SK-N-SH treated with all-trans-retinoic acid at 6 μM for 48 hours (cell line): ENCODE measurements around the gene RAD51B.

Source experiments
- ATAC-seq: fragments of 200-7000 bp; cut with Tn5 transposase; 3 replicates; pipeline ENCODE4 v1.9.1; 2020; ENCODE audit warnings: mild to moderate bottlenecking, moderate library complexity
- BACH2 ChIP-seq: fragments of 250-450 bp; sonication (Bioruptor Pico); IDR thresholded peaks from 2 replicates; pipeline ENCODE4 v1.9.0; 2021; ENCODE audit warnings: mild to moderate bottlenecking, borderline replicate concordance
- ESRRG ChIP-seq: fragments of 250-450 bp; sonication (Bioruptor Pico); IDR thresholded peaks from 2 replicates; pipeline ENCODE4 v1.6.1; 2021; ENCODE audit warnings: mild to moderate bottlenecking
- GLIS3 ChIP-seq: fragments of 250-450 bp; sonication (Bioruptor Pico); IDR thresholded peaks from 2 replicates; pipeline ENCODE4 v1.5.0; 2020; ENCODE audit warnings: mild to moderate bottlenecking, moderate library complexity
- ISL1 ChIP-seq: fragments of 250-450 bp; sonication (Bioruptor Pico); IDR thresholded peaks from 2 replicates; pipeline ENCODE4 v2.1.2; 2022; ENCODE audit warnings: mild to moderate bottlenecking, moderate library complexity
- OSR1 ChIP-seq: fragments of 250-450 bp; sonication (Bioruptor Pico); IDR thresholded peaks from 2 replicates; pipeline ENCODE4 v1.8.0; 2022; ENCODE audit warnings: moderate library complexity, mild to moderate bottlenecking, inconsistent platforms
- PPARA ChIP-seq: fragments of 250-450 bp; sonication (Bioruptor Pico); IDR thresholded peaks from 2 replicates; pipeline ENCODE4 v1.5.0; 2020; ENCODE audit warnings: mild to moderate bottlenecking, borderline replicate concordance
- RARB ChIP-seq: fragments of 250-450 bp; sonication (Bioruptor Pico); IDR thresholded peaks from 2 replicates; pipeline ENCODE4 v1.8.0; 2021; ENCODE audit warnings: mild to moderate bottlenecking, moderate library complexity
- SNAI2 ChIP-seq: fragments of 250-450 bp; sonication (Bioruptor Pico); IDR thresholded peaks from 2 replicates; pipeline ENCODE4 v1.5.0; 2020; ENCODE audit warnings: mild to moderate bottlenecking, moderate library complexity
- ZC3H10 ChIP-seq: fragments of 250-450 bp; sonication (Bioruptor Pico); IDR thresholded peaks from 2 replicates; pipeline ENCODE4 v1.5.1; 2021; ENCODE audit warnings: mild to moderate bottlenecking, moderate library complexity
- ZFP3 ChIP-seq: fragments of 250-450 bp; sonication (Bioruptor Pico); IDR thresholded peaks from 2 replicates; pipeline ENCODE4 v1.5.0; 2020; ENCODE audit warnings: mild to moderate bottlenecking, moderate library complexity
- ZNF565 ChIP-seq: fragments of 450-650 bp; formaldehyde crosslinking; conservative IDR thresholded peaks from 2 replicates; pipeline ENCODE4 v1.5.0; 2020; ENCODE audit warnings: low read depth, mild to moderate bottlenecking, moderate library complexity
- ZNF70 ChIP-seq: fragments of 450-650 bp; formaldehyde crosslinking; IDR thresholded peaks from 2 replicates; pipeline ENCODE4 v1.5.0; 2020; ENCODE audit warnings: mild to moderate bottlenecking, moderate library complexity
- ZNF8 ChIP-seq: fragments of 450-650 bp; formaldehyde crosslinking; IDR thresholded peaks from 2 replicates; pipeline ENCODE4 v1.5.0; 2020; ENCODE audit warnings: mild to moderate bottlenecking, moderate library complexity
- TF ChIP-seq, protein P1 (sequence below): fragments of 250-450 bp; sonication (Bioruptor Pico); IDR thresholded peaks from 2 replicates; pipeline ENCODE4 v1.5.0; 2020; ENCODE audit warnings: mild to moderate bottlenecking, moderate library complexity
- TF ChIP-seq, protein P2 (sequence below): fragments of 250-450 bp; sonication (Bioruptor Pico); IDR thresholded peaks from 2 replicates; pipeline ENCODE4 v1.8.0; 2021; ENCODE audit warnings: low read depth, mild to moderate bottlenecking, moderate library complexity, borderline replicate concordance
- TF ChIP-seq, protein P3 (sequence below): fragments of 250-450 bp; sonication (Bioruptor Pico); IDR thresholded peaks from 2 replicates; pipeline ENCODE4 v1.8.0; 2020; ENCODE audit warnings: mild to moderate bottlenecking, moderate library complexity, borderline replicate concordance
- TF ChIP-seq, protein P4 (sequence below): fragments of 250-450 bp; sonication (Bioruptor Pico); IDR thresholded peaks from 2 replicates; pipeline ENCODE4 v1.5.1; 2020; ENCODE audit warnings: low read depth, mild to moderate bottlenecking, moderate library complexity

Gene RAD51B

DNA sequence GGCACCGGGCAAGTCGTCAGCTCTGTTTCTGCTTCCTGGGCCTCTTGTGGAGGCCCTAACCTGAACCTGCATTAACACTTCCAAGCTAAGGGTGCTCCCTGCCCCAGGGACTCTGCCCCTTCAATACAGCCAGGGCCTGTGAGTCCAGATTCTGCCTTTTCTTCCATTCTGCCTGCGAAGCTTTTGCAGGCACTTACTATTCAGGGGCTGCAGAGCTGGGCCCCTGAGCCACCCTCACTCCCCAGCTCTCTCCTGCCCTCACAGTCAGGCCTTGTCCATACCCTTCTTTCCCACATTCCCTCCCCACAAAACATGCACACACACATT is 872.2 kb downstream of the RAD51B start:
- TF ChIP-seq, protein P1, sequence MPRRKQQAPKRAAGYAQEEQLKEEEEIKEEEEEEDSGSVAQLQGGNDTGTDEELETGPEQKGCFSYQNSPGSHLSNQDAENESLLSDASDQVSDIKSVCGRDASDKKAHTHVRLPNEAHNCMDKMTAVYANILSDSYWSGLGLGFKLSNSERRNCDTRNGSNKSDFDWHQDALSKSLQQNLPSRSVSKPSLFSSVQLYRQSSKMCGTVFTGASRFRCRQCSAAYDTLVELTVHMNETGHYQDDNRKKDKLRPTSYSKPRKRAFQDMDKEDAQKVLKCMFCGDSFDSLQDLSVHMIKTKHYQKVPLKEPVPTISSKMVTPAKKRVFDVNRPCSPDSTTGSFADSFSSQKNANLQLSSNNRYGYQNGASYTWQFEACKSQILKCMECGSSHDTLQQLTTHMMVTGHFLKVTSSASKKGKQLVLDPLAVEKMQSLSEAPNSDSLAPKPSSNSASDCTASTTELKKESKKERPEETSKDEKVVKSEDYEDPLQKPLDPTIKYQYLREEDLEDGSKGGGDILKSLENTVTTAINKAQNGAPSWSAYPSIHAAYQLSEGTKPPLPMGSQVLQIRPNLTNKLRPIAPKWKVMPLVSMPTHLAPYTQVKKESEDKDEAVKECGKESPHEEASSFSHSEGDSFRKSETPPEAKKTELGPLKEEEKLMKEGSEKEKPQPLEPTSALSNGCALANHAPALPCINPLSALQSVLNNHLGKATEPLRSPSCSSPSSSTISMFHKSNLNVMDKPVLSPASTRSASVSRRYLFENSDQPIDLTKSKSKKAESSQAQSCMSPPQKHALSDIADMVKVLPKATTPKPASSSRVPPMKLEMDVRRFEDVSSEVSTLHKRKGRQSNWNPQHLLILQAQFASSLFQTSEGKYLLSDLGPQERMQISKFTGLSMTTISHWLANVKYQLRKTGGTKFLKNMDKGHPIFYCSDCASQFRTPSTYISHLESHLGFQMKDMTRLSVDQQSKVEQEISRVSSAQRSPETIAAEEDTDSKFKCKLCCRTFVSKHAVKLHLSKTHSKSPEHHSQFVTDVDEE (CRISPR knock-in tag): no peak
- TF ChIP-seq BACH2 (no peak), RARB (CRISPR knock-in tag) (no peak)
- TF ChIP-seq, protein P2, sequence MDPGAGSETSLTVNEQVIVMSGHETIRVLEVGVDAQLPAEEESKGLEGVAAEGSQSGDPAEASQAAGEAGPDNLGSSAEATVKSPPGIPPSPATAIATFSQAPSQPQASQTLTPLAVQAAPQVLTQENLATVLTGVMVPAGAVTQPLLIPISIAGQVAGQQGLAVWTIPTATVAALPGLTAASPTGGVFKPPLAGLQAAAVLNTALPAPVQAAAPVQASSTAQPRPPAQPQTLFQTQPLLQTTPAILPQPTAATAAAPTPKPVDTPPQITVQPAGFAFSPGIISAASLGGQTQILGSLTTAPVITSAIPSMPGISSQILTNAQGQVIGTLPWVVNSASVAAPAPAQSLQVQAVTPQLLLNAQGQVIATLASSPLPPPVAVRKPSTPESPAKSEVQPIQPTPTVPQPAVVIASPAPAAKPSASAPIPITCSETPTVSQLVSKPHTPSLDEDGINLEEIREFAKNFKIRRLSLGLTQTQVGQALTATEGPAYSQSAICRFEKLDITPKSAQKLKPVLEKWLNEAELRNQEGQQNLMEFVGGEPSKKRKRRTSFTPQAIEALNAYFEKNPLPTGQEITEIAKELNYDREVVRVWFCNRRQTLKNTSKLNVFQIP (CRISPR knock-in tag): no peak
- no peak for ATAC-seq

DNA sequence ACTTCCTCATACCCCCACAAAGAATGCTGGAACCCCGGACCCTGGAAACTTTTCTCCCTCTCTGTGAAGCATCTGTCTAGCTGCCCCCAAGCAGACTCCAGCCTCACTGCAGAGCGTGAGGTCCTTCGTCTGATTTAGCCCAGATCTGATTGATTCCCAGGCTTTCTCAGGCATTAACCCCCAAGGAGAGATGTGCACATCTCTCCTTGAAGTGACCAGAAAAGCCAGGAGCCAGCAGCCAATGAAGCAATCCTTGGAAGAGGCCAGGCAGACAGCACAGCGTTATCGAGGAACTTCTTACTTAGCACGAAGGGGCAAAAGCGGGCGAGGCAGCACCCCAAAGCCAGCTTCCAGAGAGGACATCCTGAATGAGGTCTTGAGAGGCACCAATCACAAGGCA is 872.6 kb downstream of the RAD51B start:
- no peak for TF ChIP-seq SNAI2 (CRISPR knock-in tag)
- ATAC-seq: no peak

DNA sequence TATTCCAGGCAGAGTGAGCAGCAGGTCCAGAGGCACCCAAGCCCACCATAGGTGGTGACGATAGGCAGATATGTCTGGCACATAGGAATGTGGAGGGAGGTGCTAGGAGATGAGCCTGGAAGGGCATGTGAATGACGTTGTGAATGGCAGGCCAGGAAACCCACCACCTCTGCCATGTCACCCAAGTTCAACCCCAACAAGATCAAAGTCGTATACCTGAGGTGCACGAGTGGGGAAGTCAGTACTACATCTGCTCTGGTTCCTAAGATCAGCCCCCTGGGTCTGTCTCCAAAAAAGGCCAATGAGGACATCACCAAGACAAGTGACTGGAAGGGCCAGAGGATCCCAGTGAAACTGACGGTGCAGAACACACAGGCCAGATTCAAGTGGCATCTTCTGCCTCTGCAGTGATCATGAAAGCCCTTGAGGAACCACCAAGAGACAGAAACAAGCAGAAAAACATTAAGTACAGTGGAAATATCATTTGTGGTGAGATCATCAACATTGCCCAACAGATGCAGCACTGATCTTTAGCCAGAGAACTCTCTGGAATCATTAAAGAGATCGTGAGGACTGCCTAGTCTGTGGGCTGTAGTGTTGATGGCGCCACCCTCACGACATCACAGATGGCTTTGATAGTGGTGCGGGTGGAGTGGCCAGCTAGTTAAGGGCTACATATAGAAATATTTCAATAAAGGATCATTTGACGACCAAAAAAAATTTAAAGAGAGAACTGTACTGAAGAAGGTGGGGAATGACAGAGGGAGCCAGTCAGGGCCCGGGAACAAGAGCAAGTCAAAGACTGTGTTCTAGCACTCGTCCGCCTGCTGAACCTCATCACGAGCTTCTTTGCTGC is 873.6 kb downstream of the RAD51B start:
- no peak for ATAC-seq
- TF ChIP-seq, protein P2 (CRISPR knock-in tag): no peak
- no peak for TF ChIP-seq ZFP3
- TF ChIP-seq PPARA (CRISPR knock-in tag): no peak
- TF ChIP-seq, protein P3, sequence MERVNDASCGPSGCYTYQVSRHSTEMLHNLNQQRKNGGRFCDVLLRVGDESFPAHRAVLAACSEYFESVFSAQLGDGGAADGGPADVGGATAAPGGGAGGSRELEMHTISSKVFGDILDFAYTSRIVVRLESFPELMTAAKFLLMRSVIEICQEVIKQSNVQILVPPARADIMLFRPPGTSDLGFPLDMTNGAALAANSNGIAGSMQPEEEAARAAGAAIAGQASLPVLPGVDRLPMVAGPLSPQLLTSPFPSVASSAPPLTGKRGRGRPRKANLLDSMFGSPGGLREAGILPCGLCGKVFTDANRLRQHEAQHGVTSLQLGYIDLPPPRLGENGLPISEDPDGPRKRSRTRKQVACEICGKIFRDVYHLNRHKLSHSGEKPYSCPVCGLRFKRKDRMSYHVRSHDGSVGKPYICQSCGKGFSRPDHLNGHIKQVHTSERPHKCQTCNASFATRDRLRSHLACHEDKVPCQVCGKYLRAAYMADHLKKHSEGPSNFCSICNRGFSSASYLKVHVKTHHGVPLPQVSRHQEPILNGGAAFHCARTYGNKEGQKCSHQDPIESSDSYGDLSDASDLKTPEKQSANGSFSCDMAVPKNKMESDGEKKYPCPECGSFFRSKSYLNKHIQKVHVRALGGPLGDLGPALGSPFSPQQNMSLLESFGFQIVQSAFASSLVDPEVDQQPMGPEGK (CRISPR knock-in tag): no peak
- no peak for TF ChIP-seq BACH2
- TF ChIP-seq SNAI2 (CRISPR knock-in tag): no peak
- no peak for TF ChIP-seq ZNF565 (CRISPR knock-in tag)
- TF ChIP-seq OSR1 (CRISPR knock-in tag): no peak
- TF ChIP-seq ESRRG (CRISPR knock-in tag): no peak
- no peak for TF ChIP-seq GLIS3 (CRISPR knock-in tag)
- no peak for TF ChIP-seq ZNF8 (CRISPR knock-in tag)
- no peak for TF ChIP-seq ZC3H10 (CRISPR knock-in tag)

DNA sequence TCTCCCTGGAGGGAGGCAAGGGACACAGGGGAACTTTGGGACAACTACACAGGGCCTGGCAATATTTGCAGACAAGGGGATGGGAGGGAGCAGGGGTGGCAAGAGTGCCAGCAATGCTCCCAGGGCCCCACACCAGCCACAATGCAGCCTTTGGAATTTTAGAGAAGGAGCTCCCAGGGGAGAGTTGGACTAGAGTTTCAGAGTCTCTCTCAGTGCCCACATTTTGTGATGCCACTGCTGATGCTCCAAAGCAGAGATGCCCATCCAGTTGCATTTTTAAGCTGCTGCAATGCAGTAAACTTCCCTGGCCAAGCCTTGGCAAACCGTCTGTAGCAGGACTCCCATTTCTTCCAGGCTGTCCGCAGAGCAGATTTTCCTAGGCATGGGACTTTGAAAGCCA is 874.3 kb downstream of the RAD51B start:
- ATAC-seq: no peak
- TF ChIP-seq RARB (CRISPR knock-in tag) (no peak), ISL1 (CRISPR knock-in tag) (no peak), PPARA (CRISPR knock-in tag) (no peak), ZNF70 (CRISPR knock-in tag) (no peak), ZNF8 (CRISPR knock-in tag) (no peak), SNAI2 (CRISPR knock-in tag) (no peak), OSR1 (CRISPR knock-in tag) (no peak)
- TF ChIP-seq, protein P2 (CRISPR knock-in tag): no peak
- TF ChIP-seq, protein P4, sequence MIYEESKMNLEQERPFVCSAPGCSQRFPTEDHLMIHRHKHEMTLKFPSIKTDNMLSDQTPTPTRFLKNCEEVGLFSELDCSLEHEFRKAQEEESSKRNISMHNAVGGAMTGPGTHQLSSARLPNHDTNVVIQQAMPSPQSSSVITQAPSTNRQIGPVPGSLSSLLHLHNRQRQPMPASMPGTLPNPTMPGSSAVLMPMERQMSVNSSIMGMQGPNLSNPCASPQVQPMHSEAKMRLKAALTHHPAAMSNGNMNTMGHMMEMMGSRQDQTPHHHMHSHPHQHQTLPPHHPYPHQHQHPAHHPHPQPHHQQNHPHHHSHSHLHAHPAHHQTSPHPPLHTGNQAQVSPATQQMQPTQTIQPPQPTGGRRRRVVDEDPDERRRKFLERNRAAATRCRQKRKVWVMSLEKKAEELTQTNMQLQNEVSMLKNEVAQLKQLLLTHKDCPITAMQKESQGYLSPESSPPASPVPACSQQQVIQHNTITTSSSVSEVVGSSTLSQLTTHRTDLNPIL (CRISPR knock-in tag): no peak
